ENCODE measurements around the gene TBL2.
"Not testable (repeated sequence)": the region's sequence is repeated elsewhere in the genome, so short reads cannot be mapped to it uniquely, and the experiment has no call there.

TBL2 gene

GRCh38 chr7:73539709-73540108 lies 38.7 kb downstream of the TBL2 start:
- no peak for ATAC-seq
- TF ChIP-seq ZNF70 (CRISPR knock-in tag; IDR thresholded peaks at IDR 0.05) (no peak), CREB5 (CRISPR knock-in tag; IDR thresholded peaks at IDR 0.05; ENCODE audit: low read depth) (no peak), ZC3H10 (CRISPR knock-in tag; IDR thresholded peaks at IDR 0.05) (no peak), ESRRG (CRISPR knock-in tag; IDR thresholded peaks at IDR 0.05) (no peak), TCF4 (CRISPR knock-in tag; IDR thresholded peaks at IDR 0.05; ENCODE audit: borderline replicate concordance) (no peak), ARNTL (CRISPR knock-in tag; IDR thresholded peaks at IDR 0.05; ENCODE audit: borderline replicate concordance, low read depth) (no peak), SNAI2 (CRISPR knock-in tag; IDR thresholded peaks at IDR 0.05) (no peak)
- TF ChIP-seq, protein P1, sequence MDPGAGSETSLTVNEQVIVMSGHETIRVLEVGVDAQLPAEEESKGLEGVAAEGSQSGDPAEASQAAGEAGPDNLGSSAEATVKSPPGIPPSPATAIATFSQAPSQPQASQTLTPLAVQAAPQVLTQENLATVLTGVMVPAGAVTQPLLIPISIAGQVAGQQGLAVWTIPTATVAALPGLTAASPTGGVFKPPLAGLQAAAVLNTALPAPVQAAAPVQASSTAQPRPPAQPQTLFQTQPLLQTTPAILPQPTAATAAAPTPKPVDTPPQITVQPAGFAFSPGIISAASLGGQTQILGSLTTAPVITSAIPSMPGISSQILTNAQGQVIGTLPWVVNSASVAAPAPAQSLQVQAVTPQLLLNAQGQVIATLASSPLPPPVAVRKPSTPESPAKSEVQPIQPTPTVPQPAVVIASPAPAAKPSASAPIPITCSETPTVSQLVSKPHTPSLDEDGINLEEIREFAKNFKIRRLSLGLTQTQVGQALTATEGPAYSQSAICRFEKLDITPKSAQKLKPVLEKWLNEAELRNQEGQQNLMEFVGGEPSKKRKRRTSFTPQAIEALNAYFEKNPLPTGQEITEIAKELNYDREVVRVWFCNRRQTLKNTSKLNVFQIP (CRISPR knock-in tag; IDR thresholded peaks at IDR 0.05; ENCODE audit: borderline replicate concordance, low read depth), result no peak

DNA sequence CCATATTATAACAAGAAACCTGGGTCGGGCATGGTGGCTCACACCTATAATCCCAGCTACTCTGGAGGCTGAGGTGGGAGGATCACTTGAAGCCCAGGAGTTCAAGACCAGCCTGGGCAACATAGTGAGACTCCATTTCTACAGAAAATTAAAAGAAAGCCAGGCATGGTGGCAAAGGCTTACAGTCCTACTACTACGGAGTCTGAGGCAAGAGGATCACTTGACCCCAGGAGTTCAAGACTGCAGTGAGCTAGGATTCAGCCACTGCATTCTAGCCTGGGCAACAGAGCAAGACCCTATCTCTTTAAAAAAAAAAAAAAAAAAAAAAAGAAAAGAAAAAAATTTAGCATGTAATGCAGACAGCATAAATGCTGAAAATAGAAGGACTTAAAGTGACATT lies 39.9 kb downstream of the TBL2 start:
- ATAC-seq, result not testable (repeated sequence)

DNA sequence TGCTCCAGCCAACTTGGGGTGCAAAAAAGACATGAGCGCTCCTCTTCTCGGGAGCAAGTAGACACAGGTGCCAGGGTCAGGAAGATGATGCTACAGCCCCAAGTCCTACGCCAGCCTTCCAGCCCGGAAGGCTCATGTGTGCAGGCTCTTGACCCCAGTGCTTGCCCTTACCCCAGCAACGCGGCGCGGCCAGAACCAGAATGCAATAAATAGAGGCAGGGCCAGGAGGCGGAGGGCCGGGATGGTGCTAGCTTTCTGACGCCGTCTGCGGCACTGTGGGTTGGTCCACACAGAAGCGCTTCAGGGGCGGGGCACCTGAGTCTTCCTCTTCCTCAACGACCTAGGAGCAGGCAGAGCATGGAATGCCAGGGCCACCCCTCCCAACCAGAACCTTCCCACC lies 41.3 kb downstream of the TBL2 start:
- ATAC-seq, result no peak; the same call in 2 of the 3 replicates
- TF ChIP-seq ZC3H10 (CRISPR knock-in tag; IDR thresholded peaks at IDR 0.05), result no peak
- no peak for TF ChIP-seq ZFP3 (CRISPR knock-in tag; IDR thresholded peaks at IDR 0.05)
- no peak for TF ChIP-seq BACH2 (CRISPR knock-in tag; IDR thresholded peaks at IDR 0.05; ENCODE audit: borderline replicate concordance)
- no peak for TF ChIP-seq ARNTL (CRISPR knock-in tag; IDR thresholded peaks at IDR 0.05; ENCODE audit: borderline replicate concordance, low read depth)
- TF ChIP-seq ZFP30 (CRISPR knock-in tag; IDR thresholded peaks at IDR 0.05), result no peak
- no peak for TF ChIP-seq PPARA (CRISPR knock-in tag; IDR thresholded peaks at IDR 0.05; ENCODE audit: borderline replicate concordance)
- no peak for TF ChIP-seq TCF4 (CRISPR knock-in tag; IDR thresholded peaks at IDR 0.05; ENCODE audit: borderline replicate concordance)
- no peak for TF ChIP-seq ISL1 (CRISPR knock-in tag; IDR thresholded peaks at IDR 0.05)
- no peak for TF ChIP-seq CREB5 (CRISPR knock-in tag; IDR thresholded peaks at IDR 0.05; ENCODE audit: low read depth)
- TF ChIP-seq OSR1 (CRISPR knock-in tag; IDR thresholded peaks at IDR 0.05), result no peak
- TF ChIP-seq ZNF8 (CRISPR knock-in tag; IDR thresholded peaks at IDR 0.05), result no peak
- no peak for TF ChIP-seq GLIS3 (CRISPR knock-in tag; IDR thresholded peaks at IDR 0.05)
- TF ChIP-seq SNAI2 (CRISPR knock-in tag; IDR thresholded peaks at IDR 0.05), result no peak
- TF ChIP-seq ZNF565 (CRISPR knock-in tag; conservative IDR thresholded peaks at IDR 0.05; ENCODE audit: low read depth), result no peak

GRCh38 chr7:73536479-73536878 lies 41.9 kb downstream of the TBL2 start:
- no peak for TF ChIP-seq ZFP30 (CRISPR knock-in tag; IDR thresholded peaks at IDR 0.05)
- no peak for TF ChIP-seq CSRNP3 (CRISPR knock-in tag; IDR thresholded peaks at IDR 0.05)
- TF ChIP-seq ESRRG (CRISPR knock-in tag; IDR thresholded peaks at IDR 0.05), result no peak
- no peak for TF ChIP-seq ZNF8 (CRISPR knock-in tag; IDR thresholded peaks at IDR 0.05)
- no peak for TF ChIP-seq ZNF70 (CRISPR knock-in tag; IDR thresholded peaks at IDR 0.05)
- TF ChIP-seq CREB5 (CRISPR knock-in tag; IDR thresholded peaks at IDR 0.05; ENCODE audit: low read depth), result no peak
- TF ChIP-seq PPARA (CRISPR knock-in tag; IDR thresholded peaks at IDR 0.05; ENCODE audit: borderline replicate concordance), result no peak
- no peak for TF ChIP-seq SNAI2 (CRISPR knock-in tag; IDR thresholded peaks at IDR 0.05)
- TF ChIP-seq TOX (CRISPR knock-in tag; IDR thresholded peaks at IDR 0.05; ENCODE audit: borderline replicate concordance), result no peak
- TF ChIP-seq ZFP3 (CRISPR knock-in tag; IDR thresholded peaks at IDR 0.05), result no peak
- TF ChIP-seq ISL1 (CRISPR knock-in tag; IDR thresholded peaks at IDR 0.05), result no peak
- no peak for TF ChIP-seq BACH2 (CRISPR knock-in tag; IDR thresholded peaks at IDR 0.05; ENCODE audit: borderline replicate concordance)
- TF ChIP-seq, protein P1 (CRISPR knock-in tag; IDR thresholded peaks at IDR 0.05; ENCODE audit: borderline replicate concordance, low read depth), result no peak
- TF ChIP-seq ARNTL (CRISPR knock-in tag; IDR thresholded peaks at IDR 0.05; ENCODE audit: borderline replicate concordance, low read depth), result no peak
- TF ChIP-seq TSHZ2 (CRISPR knock-in tag; IDR thresholded peaks at IDR 0.05), result no peak
- no peak for TF ChIP-seq ZNF565 (CRISPR knock-in tag; conservative IDR thresholded peaks at IDR 0.05; ENCODE audit: low read depth)
- no peak for TF ChIP-seq ZC3H10 (CRISPR knock-in tag; IDR thresholded peaks at IDR 0.05)
- no peak for ATAC-seq

GRCh38 chr7:73535918-73536317 lies 42.5 kb downstream of the TBL2 start:
- not testable (repeated sequence) for ATAC-seq
